ENCODE results near the gene PARP11.

Gene PARP11

GRCh38 chr12:3821441-3821840 is 51.8 kb downstream of the PARP11 start:
- H3K27me3 ChIP-seq (ENCODE audit: insufficient read depth, poor library complexity, severe bottlenecking), result no peaks in the 10 kb centered on the region
- H3K27ac ChIP-seq (replicated peaks), result no peak overlapping the region
- no peak for TF ChIP-seq SPI1 (IDR thresholded peaks at IDR 0.05; ENCODE audit: borderline replicate concordance, low read depth)
- TF ChIP-seq, protein P1, sequence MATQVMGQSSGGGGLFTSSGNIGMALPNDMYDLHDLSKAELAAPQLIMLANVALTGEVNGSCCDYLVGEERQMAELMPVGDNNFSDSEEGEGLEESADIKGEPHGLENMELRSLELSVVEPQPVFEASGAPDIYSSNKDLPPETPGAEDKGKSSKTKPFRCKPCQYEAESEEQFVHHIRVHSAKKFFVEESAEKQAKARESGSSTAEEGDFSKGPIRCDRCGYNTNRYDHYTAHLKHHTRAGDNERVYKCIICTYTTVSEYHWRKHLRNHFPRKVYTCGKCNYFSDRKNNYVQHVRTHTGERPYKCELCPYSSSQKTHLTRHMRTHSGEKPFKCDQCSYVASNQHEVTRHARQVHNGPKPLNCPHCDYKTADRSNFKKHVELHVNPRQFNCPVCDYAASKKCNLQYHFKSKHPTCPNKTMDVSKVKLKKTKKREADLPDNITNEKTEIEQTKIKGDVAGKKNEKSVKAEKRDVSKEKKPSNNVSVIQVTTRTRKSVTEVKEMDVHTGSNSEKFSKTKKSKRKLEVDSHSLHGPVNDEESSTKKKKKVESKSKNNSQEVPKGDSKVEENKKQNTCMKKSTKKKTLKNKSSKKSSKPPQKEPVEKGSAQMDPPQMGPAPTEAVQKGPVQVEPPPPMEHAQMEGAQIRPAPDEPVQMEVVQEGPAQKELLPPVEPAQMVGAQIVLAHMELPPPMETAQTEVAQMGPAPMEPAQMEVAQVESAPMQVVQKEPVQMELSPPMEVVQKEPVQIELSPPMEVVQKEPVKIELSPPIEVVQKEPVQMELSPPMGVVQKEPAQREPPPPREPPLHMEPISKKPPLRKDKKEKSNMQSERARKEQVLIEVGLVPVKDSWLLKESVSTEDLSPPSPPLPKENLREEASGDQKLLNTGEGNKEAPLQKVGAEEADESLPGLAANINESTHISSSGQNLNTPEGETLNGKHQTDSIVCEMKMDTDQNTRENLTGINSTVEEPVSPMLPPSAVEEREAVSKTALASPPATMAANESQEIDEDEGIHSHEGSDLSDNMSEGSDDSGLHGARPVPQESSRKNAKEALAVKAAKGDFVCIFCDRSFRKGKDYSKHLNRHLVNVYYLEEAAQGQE (IDR thresholded peaks at IDR 0.05; ENCODE audit: insufficient replicate concordance, low read depth), result no peak
- TF ChIP-seq POLR2AphosphoS5 (IDR thresholded peaks at IDR 0.05; ENCODE audit: low read depth), result no peak
- TF ChIP-seq GABPA (IDR thresholded peaks at IDR 0.05; ENCODE audit: low read depth), result no peak
- TF ChIP-seq, protein P2, sequence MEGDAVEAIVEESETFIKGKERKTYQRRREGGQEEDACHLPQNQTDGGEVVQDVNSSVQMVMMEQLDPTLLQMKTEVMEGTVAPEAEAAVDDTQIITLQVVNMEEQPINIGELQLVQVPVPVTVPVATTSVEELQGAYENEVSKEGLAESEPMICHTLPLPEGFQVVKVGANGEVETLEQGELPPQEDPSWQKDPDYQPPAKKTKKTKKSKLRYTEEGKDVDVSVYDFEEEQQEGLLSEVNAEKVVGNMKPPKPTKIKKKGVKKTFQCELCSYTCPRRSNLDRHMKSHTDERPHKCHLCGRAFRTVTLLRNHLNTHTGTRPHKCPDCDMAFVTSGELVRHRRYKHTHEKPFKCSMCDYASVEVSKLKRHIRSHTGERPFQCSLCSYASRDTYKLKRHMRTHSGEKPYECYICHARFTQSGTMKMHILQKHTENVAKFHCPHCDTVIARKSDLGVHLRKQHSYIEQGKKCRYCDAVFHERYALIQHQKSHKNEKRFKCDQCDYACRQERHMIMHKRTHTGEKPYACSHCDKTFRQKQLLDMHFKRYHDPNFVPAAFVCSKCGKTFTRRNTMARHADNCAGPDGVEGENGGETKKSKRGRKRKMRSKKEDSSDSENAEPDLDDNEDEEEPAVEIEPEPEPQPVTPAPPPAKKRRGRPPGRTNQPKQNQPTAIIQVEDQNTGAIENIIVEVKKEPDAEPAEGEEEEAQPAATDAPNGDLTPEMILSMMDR (IDR thresholded peaks at IDR 0.05; ENCODE audit: insufficient read depth, low read length), result no peak
- no peak overlapping the region for H3K4me3 ChIP-seq (replicated peaks; ENCODE audit: insufficient read depth, low read length)
- DNase-seq (ENCODE audit: low read depth in 1 of 2, low spot score in 1 of 2), result no peak

- TF ChIP-seq, protein P2 (IDR thresholded peaks at IDR 0.05; ENCODE audit: insufficient read depth, low read length), result no peak
- TF ChIP-seq POLR2AphosphoS5 (IDR thresholded peaks at IDR 0.05; ENCODE audit: low read depth) (no peak), GABPA (IDR thresholded peaks at IDR 0.05; ENCODE audit: low read depth) (no peak), SPI1 (IDR thresholded peaks at IDR 0.05; ENCODE audit: borderline replicate concordance, low read depth) (no peak)
- TF ChIP-seq, protein P1 (IDR thresholded peaks at IDR 0.05; ENCODE audit: insufficient replicate concordance, low read depth), result no peak
- Histone ChIP-seq H3K27ac (replicated peaks) (no peak overlapping the region), H3K27me3 (ENCODE audit: insufficient read depth, poor library complexity, severe bottlenecking) (no peaks in the 10 kb centered on the region), H3K4me3 (replicated peaks; ENCODE audit: insufficient read depth, low read length) (no peak overlapping the region)
- no peak for DNase-seq (ENCODE audit: low read depth in 1 of 2, low spot score in 1 of 2)
These were observed 53.1 kb downstream of the PARP11 start for GRCh38 chr12:3820122-3820521.

- no peak overlapping the region for H3K27ac ChIP-seq (replicated peaks)
- TF ChIP-seq, protein P1 (IDR thresholded peaks at IDR 0.05; ENCODE audit: insufficient replicate concordance, low read depth), result no peak
- TF ChIP-seq, protein P2 (IDR thresholded peaks at IDR 0.05; ENCODE audit: insufficient read depth, low read length), result no peak
- TF ChIP-seq SPI1 (IDR thresholded peaks at IDR 0.05; ENCODE audit: borderline replicate concordance, low read depth) (no peak), GABPA (IDR thresholded peaks at IDR 0.05; ENCODE audit: low read depth) (no peak), POLR2AphosphoS5 (IDR thresholded peaks at IDR 0.05; ENCODE audit: low read depth) (no peak)
- H3K27me3 ChIP-seq (ENCODE audit: insufficient read depth, poor library complexity, severe bottlenecking), result no peaks in the 10 kb centered on the region
- DNase-seq (ENCODE audit: low read depth in 1 of 2, low spot score in 1 of 2), result no peak
- no peak overlapping the region for H3K4me3 ChIP-seq (replicated peaks; ENCODE audit: insufficient read depth, low read length)
These were observed 56.9 kb downstream of the PARP11 start for GRCh38 chr12:3816266-3816665.
